ENCODE results near the gene RHBDL2. TPM values are rescaled to one million over a fixed set of nuclear protein-coding genes. Genes with fewer than 3 reads are reported as not detected.

Gene RHBDL2
- total RNA-seq, 2 donors from 2014 or later, result not detected

DNA sequence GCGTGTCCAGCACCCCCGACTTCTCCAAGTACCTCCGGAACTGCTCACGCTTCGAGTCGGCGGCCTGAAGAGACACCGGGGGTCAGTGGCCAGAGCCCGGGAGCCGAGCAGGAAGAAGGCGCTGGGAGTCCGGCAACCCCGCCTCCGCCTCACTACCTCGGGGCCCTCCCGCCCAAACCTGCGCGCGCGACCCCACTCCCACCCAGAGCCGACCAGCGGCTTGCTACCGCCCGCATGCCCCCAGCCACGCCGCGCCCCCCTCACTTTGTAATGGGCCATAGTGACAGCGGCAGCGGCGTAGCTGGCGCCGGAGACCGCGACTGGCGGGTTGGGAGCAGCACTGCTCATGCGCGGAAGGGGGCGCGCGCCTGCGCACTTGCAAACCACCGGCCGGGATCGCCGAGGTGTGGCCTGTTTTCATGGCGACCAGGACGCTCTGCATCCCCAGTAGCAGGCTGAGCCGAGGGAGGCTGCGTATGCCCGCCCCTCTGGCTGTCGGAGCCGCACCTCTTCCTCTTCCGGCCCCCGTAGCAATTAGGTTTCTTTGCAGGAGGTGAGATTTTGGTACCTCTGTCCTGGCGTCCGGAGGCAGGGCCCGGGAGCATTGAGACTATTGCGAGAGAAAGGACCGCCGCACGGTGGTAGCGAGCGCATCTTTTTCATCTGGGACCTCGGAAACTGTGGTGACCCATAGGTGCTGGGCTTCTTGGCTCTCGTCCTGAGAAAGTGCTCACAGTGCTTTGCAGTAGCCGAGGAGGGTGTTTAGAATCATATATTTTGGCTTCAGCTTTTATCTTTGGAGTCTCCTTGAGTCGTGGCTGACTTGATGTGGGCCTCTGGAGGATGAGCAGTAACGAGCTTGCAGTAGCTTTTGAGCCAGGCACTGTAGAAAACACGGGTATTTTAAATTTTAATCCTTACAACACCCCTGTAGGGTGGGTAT, 68.3 kb downstream of the RHBDL2 start, which contains the start of gene MYCBP:
Gene MYCBP (minus strand): TSS at position 322 of the 943 bp plus-strand sequence. CDS start 43 bp downstream, at position 279.
- Histone ChIP-seq H3K4me1 (ENCODE audit: control insufficient read depth, insufficient read depth, low read length) (no peaks in the 10 kb centered on the region), H3K9me3 (ENCODE audit: control insufficient read depth, low read length) (no peaks in the 10 kb centered on the region), H3K4me3 (ENCODE audit: low read length) (peak within 1 kb of the TSS; percentile 94), H3K27me3 (ENCODE audit: control insufficient read depth, insufficient read depth, low read length, poor library complexity, severe bottlenecking) (no peaks in the 10 kb centered on the region), H3K36me3 (ENCODE audit: control insufficient read depth, insufficient read depth, low read length) (no peaks in the 10 kb centered on the region), H3K9ac (ENCODE audit: extremely low read depth, low read length, poor library complexity, severe bottlenecking) (peak within 1 kb of the TSS; percentile 51), H3K27ac (ENCODE audit: low read depth, low read length) (no peak within 1 kb of the TSS)
- H3K27ac Mint-ChIP-seq, result peak within 1 kb of the TSS; percentile 60
- H3K36me3 Mint-ChIP-seq (ENCODE audit: low read depth), result peaks cover 7% of the 10 kb centered on the region
- no peaks in the 10 kb centered on the region for H3K27me3 Mint-ChIP-seq (ENCODE audit: insufficient read depth)
- 0% methylated on average over 38 to 68 of the region's 69 CpGs for WGBS, 2 experiments (ENCODE audit: insufficient coverage in 1 of 2, insufficient read length in 1 of 2)
- H3K9me3 Mint-ChIP-seq, result no peaks in the 10 kb centered on the region
- peaks cover 17% of the 10 kb centered on the region for H3K4me1 Mint-ChIP-seq
- DNase-seq, result peak; percentile 99
- TF ChIP-seq, protein P1, sequence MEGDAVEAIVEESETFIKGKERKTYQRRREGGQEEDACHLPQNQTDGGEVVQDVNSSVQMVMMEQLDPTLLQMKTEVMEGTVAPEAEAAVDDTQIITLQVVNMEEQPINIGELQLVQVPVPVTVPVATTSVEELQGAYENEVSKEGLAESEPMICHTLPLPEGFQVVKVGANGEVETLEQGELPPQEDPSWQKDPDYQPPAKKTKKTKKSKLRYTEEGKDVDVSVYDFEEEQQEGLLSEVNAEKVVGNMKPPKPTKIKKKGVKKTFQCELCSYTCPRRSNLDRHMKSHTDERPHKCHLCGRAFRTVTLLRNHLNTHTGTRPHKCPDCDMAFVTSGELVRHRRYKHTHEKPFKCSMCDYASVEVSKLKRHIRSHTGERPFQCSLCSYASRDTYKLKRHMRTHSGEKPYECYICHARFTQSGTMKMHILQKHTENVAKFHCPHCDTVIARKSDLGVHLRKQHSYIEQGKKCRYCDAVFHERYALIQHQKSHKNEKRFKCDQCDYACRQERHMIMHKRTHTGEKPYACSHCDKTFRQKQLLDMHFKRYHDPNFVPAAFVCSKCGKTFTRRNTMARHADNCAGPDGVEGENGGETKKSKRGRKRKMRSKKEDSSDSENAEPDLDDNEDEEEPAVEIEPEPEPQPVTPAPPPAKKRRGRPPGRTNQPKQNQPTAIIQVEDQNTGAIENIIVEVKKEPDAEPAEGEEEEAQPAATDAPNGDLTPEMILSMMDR (conservative IDR thresholded peaks at IDR 0.05), result peak; percentile 39
- H3K4me3 Mint-ChIP-seq, result peak within 1 kb of the TSS; percentile 82

DNA sequence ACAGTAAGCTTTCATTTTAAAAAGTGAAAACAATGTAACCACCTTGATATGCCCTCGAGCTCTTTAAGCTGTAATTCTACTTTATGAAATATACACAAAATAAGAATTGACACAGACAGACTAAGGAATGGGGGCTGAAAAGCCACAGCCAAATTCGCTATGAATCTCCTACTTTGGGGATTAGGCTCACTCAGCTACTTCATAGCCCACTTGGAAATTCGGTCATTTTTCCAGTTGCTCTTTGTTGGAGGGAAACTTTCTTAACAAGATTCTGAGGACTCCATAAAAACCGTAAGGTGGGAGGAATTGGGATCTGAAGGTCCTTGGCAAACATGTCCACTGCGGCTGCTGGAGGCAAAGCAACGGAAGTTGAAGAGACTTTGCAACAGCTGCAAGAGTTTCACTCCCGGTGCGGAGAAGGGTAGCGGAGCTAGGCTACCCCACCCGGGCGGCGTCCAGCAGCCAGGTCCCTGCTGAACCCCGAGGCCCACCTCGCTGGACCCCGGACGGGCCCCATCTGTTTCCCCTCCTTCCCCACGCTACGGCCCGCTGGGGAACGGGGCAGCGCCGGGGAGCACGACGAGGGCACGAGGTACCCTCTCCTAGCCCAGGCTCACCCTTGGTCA, 69.1 kb downstream of the RHBDL2 start:
- H3K27ac ChIP-seq (ENCODE audit: low read depth, low read length), result no peak overlapping the region
- DNase-seq, result no peak
- WGBS, 2 experiments (ENCODE audit: insufficient coverage in 1 of 2, insufficient read length in 1 of 2), result 8 to 17% methylated on average over 6 to 25 of the region's 25 CpGs
- Mint-ChIP-seq H3K4me1 (peaks cover 17% of the 10 kb centered on the region), H3K9me3 (no peaks in the 10 kb centered on the region), H3K4me3 (peak overlapping the region; percentile 82), H3K27me3 (ENCODE audit: insufficient read depth) (no peaks in the 10 kb centered on the region), H3K27ac (no peak overlapping the region), H3K36me3 (ENCODE audit: low read depth) (peaks cover 11% of the 10 kb centered on the region)
- TF ChIP-seq, protein P1 (conservative IDR thresholded peaks at IDR 0.05), result no peak
- H3K36me3 ChIP-seq (ENCODE audit: control insufficient read depth, insufficient read depth, low read length), result no peaks in the 10 kb centered on the region
- no peaks in the 10 kb centered on the region for H3K4me1 ChIP-seq (ENCODE audit: control insufficient read depth, insufficient read depth, low read length)
- no peaks in the 10 kb centered on the region for H3K27me3 ChIP-seq (ENCODE audit: control insufficient read depth, insufficient read depth, low read length, poor library complexity, severe bottlenecking)
- H3K9me3 ChIP-seq (ENCODE audit: control insufficient read depth, low read length), result no peaks in the 10 kb centered on the region
- peak overlapping the region; percentile 94 for H3K4me3 ChIP-seq (ENCODE audit: low read length)
- H3K9ac ChIP-seq (ENCODE audit: extremely low read depth, low read length, poor library complexity, severe bottlenecking), result peak overlapping the region; percentile 51

DNA sequence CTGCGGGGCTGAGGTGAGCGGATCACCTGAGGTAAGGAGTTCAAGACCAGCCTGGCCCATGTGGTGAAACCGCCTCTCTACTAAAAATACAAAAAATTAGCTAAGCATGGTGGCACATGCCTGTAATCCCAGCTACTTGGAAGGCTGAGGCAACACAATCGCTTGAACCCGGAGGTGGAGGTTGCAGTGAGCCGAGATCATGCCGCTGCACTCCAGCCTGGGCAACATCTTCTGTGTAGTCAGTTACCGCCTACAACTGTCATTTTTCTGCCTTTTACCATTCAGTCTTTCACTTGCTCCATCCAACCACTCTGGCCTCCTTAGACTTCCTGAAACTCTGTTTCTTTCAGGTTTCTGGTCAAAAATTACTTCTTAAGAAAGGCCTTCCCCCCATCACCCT, 70.6 kb downstream of the RHBDL2 start:
- no peak overlapping the region for H3K4me3 Mint-ChIP-seq
- no peaks in the 10 kb centered on the region for H3K27me3 Mint-ChIP-seq (ENCODE audit: insufficient read depth)
- no peaks in the 10 kb centered on the region for H3K9me3 ChIP-seq (ENCODE audit: control insufficient read depth, low read length)
- no peak overlapping the region for H3K27ac Mint-ChIP-seq
- H3K36me3 ChIP-seq (ENCODE audit: control insufficient read depth, insufficient read depth, low read length), result no peaks in the 10 kb centered on the region
- peaks cover 17% of the 10 kb centered on the region for H3K4me1 Mint-ChIP-seq
- no peaks in the 10 kb centered on the region for H3K4me1 ChIP-seq (ENCODE audit: control insufficient read depth, insufficient read depth, low read length)
- no peaks in the 10 kb centered on the region for H3K9me3 Mint-ChIP-seq
- 94 to 96% methylated on average over 8 of the region's 8 CpGs for WGBS, 2 experiments (ENCODE audit: insufficient coverage in 1 of 2, insufficient read length in 1 of 2)
- no peak overlapping the region for H3K9ac ChIP-seq (ENCODE audit: extremely low read depth, low read length, poor library complexity, severe bottlenecking)
- TF ChIP-seq, protein P1 (conservative IDR thresholded peaks at IDR 0.05), result no peak
- DNase-seq, result no peak
- no peak overlapping the region for H3K4me3 ChIP-seq (ENCODE audit: low read length)
- H3K36me3 Mint-ChIP-seq (ENCODE audit: low read depth), result peaks cover 14% of the 10 kb centered on the region
- no peaks in the 10 kb centered on the region for H3K27me3 ChIP-seq (ENCODE audit: control insufficient read depth, insufficient read depth, low read length, poor library complexity, severe bottlenecking)
- no peak overlapping the region for H3K27ac ChIP-seq (ENCODE audit: low read depth, low read length)

Data from endodermal cell (in vitro differentiated cells).